ENCODE data around the gene RNASE11.

DNA sequence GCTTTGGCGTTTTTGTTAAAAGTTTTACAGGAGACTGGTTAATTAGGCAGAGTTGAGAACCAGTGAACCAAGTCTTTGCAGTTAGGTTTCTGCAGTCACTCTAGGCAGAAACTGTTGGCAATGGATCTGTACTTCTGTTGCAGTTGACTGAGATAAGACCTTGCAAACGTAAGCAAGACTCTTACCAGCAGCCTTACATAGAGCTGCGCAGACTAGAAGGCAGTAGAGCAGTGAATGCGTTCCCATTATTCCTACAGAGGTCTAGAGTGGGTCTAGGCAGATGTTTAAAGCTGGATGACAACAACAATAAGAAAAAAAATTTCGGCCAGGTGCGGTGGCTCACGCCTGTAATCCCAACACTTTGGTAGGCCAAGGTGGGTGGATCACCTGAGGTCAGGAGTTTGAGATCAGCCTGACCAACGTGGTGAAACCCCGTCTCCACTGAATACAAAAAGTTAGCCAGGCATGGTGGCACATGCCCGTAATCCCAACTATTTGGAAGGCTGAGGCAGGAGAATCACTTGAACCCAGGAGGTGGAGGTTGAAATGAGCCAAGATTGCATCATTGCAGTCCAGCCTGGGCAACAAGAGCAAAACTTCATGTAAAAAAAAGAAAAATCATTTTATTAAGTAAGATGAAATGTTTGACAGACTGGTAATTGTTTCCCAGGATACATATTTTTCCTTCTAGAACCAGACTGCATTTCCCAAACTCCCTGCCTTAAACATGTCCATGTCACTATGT, 39.2 kb downstream of the RNASE11 start:
- TF ChIP-seq, protein P1, sequence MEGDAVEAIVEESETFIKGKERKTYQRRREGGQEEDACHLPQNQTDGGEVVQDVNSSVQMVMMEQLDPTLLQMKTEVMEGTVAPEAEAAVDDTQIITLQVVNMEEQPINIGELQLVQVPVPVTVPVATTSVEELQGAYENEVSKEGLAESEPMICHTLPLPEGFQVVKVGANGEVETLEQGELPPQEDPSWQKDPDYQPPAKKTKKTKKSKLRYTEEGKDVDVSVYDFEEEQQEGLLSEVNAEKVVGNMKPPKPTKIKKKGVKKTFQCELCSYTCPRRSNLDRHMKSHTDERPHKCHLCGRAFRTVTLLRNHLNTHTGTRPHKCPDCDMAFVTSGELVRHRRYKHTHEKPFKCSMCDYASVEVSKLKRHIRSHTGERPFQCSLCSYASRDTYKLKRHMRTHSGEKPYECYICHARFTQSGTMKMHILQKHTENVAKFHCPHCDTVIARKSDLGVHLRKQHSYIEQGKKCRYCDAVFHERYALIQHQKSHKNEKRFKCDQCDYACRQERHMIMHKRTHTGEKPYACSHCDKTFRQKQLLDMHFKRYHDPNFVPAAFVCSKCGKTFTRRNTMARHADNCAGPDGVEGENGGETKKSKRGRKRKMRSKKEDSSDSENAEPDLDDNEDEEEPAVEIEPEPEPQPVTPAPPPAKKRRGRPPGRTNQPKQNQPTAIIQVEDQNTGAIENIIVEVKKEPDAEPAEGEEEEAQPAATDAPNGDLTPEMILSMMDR (conservative IDR thresholded peaks at IDR 0.05; ENCODE audit: low read depth, low read length), result no peak
- no peak for TF ChIP-seq RCOR1 (IDR thresholded peaks at IDR 0.05; ENCODE audit: insufficient replicate concordance, low read length)
- TF ChIP-seq RFX5 (IDR thresholded peaks at IDR 0.05; ENCODE audit: low read depth, low read length), result no peak
- no peak for TF ChIP-seq POLR2A (IDR thresholded peaks at IDR 0.05; ENCODE audit: low read depth, low read length)
- no peak for TF ChIP-seq MAZ (IDR thresholded peaks at IDR 0.05; ENCODE audit: borderline replicate concordance, low read depth, low read length)
- TF ChIP-seq SMC3 (IDR thresholded peaks at IDR 0.05; ENCODE audit: low read depth, low read length), result no peak
- no peak for TF ChIP-seq USF2 (IDR thresholded peaks at IDR 0.05; ENCODE audit: low read depth, low read length)
- TF ChIP-seq RAD21 (IDR thresholded peaks at IDR 0.05; ENCODE audit: low read length), result no peak
- no peak for TF ChIP-seq NFE2L2 (IDR thresholded peaks at IDR 0.05; ENCODE audit: low read depth, low read length)

Measured in IMR-90 (cell line).